Neural crest cell (in vitro differentiated cells): ENCODE measurements around the gene RXFP3. TPM values are rescaled to one million over a fixed set of nuclear protein-coding genes. Genes with fewer than 3 reads are reported as not detected.

ENCODE experiments used
- DNase-seq: peaks from one replicate; pipeline ENCODE4 v3.0.0; 2021; ENCODE audit warnings: low read depth, mixed read lengths, low spot score
- H3K27ac Mint-ChIP-seq: one replicate; pipeline ENCODE4 v1.8.0; 2021; ENCODE audit warnings: mild to moderate bottlenecking, mixed read lengths; ENCODE audit not compliant: unreplicated experiment
- H3K27me3 Mint-ChIP-seq: 2 replicates; pipeline ENCODE4 v1.8.0; 2021; ENCODE audit warnings: low read depth, mild to moderate bottlenecking, mixed read lengths
- H3K36me3 Mint-ChIP-seq: 2 replicates; pipeline ENCODE4 v1.8.0; 2021; ENCODE audit warnings: low read depth, mild to moderate bottlenecking, mixed read lengths
- H3K4me1 Mint-ChIP-seq: 2 replicates; pipeline ENCODE4 v1.8.0; 2021; ENCODE audit warnings: mixed read lengths
- H3K4me3 Mint-ChIP-seq: one replicate; pipeline ENCODE4 v1.8.0; 2021; ENCODE audit warnings: mild to moderate bottlenecking, mixed read lengths
- H3K9me3 Mint-ChIP-seq: 2 replicates; pipeline ENCODE4 v1.8.0; 2021; ENCODE audit warnings: mixed read lengths
- total RNA-seq: library from RNA; stranded (reverse); gene quantifications from 2 replicates; pipeline ENCODE4 v1.2.1, GENCODE V29; 2021
- TF ChIP-seq, protein P1 (sequence below): fragments of 200-600 bp; sonication (generic); conservative IDR thresholded peaks from 2 replicates; pipeline ENCODE4 v1.5.0; 2021; ENCODE audit warnings: antibody characterized with exemption, mild to moderate bottlenecking

The RXFP3 gene
- total RNA-seq, 1 donor from 2014 or later = 0.12 TPM

GRCh38 chr5:33891788-33892619 lies 44.2 kb upstream of the RXFP3 start, which contains the start of gene ADAMTS12:
TSS of gene ADAMTS12 (minus strand) at chr5:33891990. CDS start at chr5:33891856, 134 bp downstream.
- peaks cover 36% of the 10 kb centered on the region for H3K4me1 Mint-ChIP-seq
- TF ChIP-seq, protein P1, sequence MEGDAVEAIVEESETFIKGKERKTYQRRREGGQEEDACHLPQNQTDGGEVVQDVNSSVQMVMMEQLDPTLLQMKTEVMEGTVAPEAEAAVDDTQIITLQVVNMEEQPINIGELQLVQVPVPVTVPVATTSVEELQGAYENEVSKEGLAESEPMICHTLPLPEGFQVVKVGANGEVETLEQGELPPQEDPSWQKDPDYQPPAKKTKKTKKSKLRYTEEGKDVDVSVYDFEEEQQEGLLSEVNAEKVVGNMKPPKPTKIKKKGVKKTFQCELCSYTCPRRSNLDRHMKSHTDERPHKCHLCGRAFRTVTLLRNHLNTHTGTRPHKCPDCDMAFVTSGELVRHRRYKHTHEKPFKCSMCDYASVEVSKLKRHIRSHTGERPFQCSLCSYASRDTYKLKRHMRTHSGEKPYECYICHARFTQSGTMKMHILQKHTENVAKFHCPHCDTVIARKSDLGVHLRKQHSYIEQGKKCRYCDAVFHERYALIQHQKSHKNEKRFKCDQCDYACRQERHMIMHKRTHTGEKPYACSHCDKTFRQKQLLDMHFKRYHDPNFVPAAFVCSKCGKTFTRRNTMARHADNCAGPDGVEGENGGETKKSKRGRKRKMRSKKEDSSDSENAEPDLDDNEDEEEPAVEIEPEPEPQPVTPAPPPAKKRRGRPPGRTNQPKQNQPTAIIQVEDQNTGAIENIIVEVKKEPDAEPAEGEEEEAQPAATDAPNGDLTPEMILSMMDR = no peak
- peak; percentile 45 for DNase-seq
- peak within 1 kb of the TSS; percentile 89 for H3K4me3 Mint-ChIP-seq
- peaks cover 46% of the 10 kb centered on the region for H3K27me3 Mint-ChIP-seq
- peak within 1 kb of the TSS; percentile 86 for H3K27ac Mint-ChIP-seq
- peaks cover 3% of the 10 kb centered on the region for H3K9me3 Mint-ChIP-seq
- H3K36me3 Mint-ChIP-seq = no peaks in the 10 kb centered on the region

DNA sequence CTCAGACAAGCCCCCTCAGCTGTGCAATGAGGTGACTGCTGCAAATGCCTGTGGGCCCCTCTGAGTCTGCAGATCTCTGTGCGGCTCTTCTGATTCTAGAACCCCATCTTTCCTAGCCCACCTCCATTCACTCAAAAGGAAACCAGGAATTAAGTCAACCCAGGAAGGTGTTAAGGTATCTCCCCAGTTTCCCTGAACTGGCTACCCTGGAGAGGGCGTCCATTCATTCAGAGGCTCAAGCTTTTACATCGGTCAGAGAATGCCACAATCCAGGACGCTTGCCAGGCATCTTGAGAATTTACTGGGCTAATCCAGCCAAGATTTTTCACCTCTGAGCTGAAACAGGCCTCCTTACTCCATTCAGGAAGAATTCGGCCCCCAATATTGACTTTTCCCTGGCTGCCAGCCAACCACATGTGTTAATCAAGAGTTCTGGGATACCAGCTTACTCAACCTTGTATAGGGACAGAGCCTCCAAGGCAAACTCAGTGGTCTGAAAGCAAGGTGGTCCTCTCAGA lies 43.5 kb upstream of the RXFP3 start:
- H3K27me3 Mint-ChIP-seq = peaks cover 46% of the 10 kb centered on the region
- TF ChIP-seq, protein P1 = no peak
- H3K4me3 Mint-ChIP-seq = peak overlapping the region; percentile 89
- no peaks in the 10 kb centered on the region for H3K36me3 Mint-ChIP-seq
- DNase-seq = no peak
- H3K27ac Mint-ChIP-seq = peak overlapping the region; percentile 86
- peaks cover 36% of the 10 kb centered on the region for H3K4me1 Mint-ChIP-seq
- peaks cover 3% of the 10 kb centered on the region for H3K9me3 Mint-ChIP-seq

DNA sequence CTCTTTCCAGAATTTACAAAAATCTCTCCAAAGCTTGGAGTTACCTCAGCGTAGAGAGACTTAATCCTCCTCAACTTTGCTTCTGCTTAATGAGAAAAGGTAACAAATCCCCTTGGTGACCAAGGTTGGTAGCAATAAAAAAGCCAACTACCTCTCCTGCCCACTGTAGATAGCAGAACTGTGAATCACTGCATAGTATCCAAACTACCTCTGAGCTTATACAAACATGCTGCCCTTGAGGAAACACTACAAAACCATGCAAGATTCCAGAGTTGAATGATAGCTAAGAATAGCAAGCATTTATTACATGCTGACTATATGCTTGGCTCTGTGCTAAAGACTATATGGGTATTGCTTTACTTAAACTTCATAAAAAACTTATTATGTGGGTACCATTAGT lies 41.6 kb upstream of the RXFP3 start:
- H3K27ac Mint-ChIP-seq = no peak overlapping the region
- H3K4me1 Mint-ChIP-seq = peaks cover 27% of the 10 kb centered on the region
- H3K36me3 Mint-ChIP-seq = no peaks in the 10 kb centered on the region
- DNase-seq = no peak
- peaks cover 46% of the 10 kb centered on the region for H3K27me3 Mint-ChIP-seq
- peaks cover 3% of the 10 kb centered on the region for H3K9me3 Mint-ChIP-seq
- no peak overlapping the region for H3K4me3 Mint-ChIP-seq
- TF ChIP-seq, protein P1 = no peak

DNA sequence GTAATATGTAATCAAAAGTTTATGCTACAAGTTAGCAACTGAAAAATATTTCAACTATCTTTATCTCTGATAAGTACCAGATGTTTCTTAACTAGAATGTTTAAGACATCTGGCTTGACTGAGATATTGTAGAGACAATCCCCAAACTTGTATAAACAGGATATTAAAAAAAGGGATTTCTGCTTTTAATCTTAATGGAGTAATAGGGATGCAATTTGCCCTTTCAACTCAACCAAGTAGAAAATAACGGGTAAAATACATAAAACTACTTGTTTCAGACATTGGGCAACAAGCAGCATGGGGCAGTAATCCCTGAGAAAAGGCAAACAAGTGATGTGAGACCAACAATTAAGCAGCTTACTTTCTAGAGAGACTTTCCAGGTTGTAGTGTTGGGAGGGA lies 35.0 kb upstream of the RXFP3 start:
- Mint-ChIP-seq H3K4me3 (no peak overlapping the region), H3K9me3 (peaks cover 12% of the 10 kb centered on the region), H3K27me3 (peaks cover 6% of the 10 kb centered on the region), H3K36me3 (peaks cover 7% of the 10 kb centered on the region), H3K4me1 (no peaks in the 10 kb centered on the region), H3K27ac (no peak overlapping the region)
- no peak for DNase-seq
- TF ChIP-seq, protein P1 = no peak

- Mint-ChIP-seq H3K27ac (no peak overlapping the region), H3K4me3 (no peak overlapping the region), H3K36me3 (peaks cover 15% of the 10 kb centered on the region), H3K4me1 (no peaks in the 10 kb centered on the region), H3K9me3 (peaks cover 20% of the 10 kb centered on the region), H3K27me3 (no peaks in the 10 kb centered on the region)
- TF ChIP-seq, protein P1 = no peak
- no peak for DNase-seq
Measured at GRCh38 chr5:33903118-33903517, 33.1 kb upstream of the RXFP3 start.
